ENCODE measurements around the gene MELTF.

MELTF gene

GRCh38 chr3:197006860-197007259, 22.8 kb downstream of the MELTF start:
- Histone ChIP-seq H3K4me3 (ENCODE audit: low read length) (no peak overlapping the region), H3K9me3 (replicated peaks; ENCODE audit: low read length) (no peaks in the 10 kb centered on the region), H3K27me3 (ENCODE audit: control insufficient read depth, insufficient read depth, low read length) (peaks cover 3% of the 10 kb centered on the region), H3K4me1 (ENCODE audit: control insufficient read depth, insufficient read depth, low read length) (peaks cover 5% of the 10 kb centered on the region), H3K4me2 (ENCODE audit: low read length) (no peak overlapping the region), H3K36me3 (ENCODE audit: insufficient read depth, low read length) (no peaks in the 10 kb centered on the region), H3K9ac (ENCODE audit: low read depth, low read length) (no peak overlapping the region)

GRCh38 chr3:197006446-197006845, 23.2 kb downstream of the MELTF start:
- Histone ChIP-seq H3K4me2 (ENCODE audit: low read length) (no peak overlapping the region), H3K9ac (ENCODE audit: low read depth, low read length) (no peak overlapping the region), H3K4me3 (ENCODE audit: low read length) (no peak overlapping the region), H3K36me3 (ENCODE audit: insufficient read depth, low read length) (no peaks in the 10 kb centered on the region), H3K4me1 (ENCODE audit: control insufficient read depth, insufficient read depth, low read length) (peaks cover 5% of the 10 kb centered on the region), H3K27me3 (ENCODE audit: control insufficient read depth, insufficient read depth, low read length) (peaks cover 3% of the 10 kb centered on the region), H3K9me3 (replicated peaks; ENCODE audit: low read length) (no peaks in the 10 kb centered on the region)

GRCh38 chr3:197003461-197004385, 25.9 kb downstream of the MELTF start:
- peaks cover 5% of the 10 kb centered on the region for H3K4me1 ChIP-seq (ENCODE audit: control insufficient read depth, insufficient read depth, low read length)
- peak overlapping the region; percentile 84 for H3K9ac ChIP-seq (ENCODE audit: low read depth, low read length)
- no peaks in the 10 kb centered on the region for H3K27me3 ChIP-seq (ENCODE audit: control insufficient read depth, insufficient read depth, low read length)
- no peaks in the 10 kb centered on the region for H3K9me3 ChIP-seq (replicated peaks; ENCODE audit: low read length)
- peak overlapping the region; percentile 93 for H3K4me2 ChIP-seq (ENCODE audit: low read length)
- H3K4me3 ChIP-seq (ENCODE audit: low read length) = peak overlapping the region; percentile 65
- no peaks in the 10 kb centered on the region for H3K36me3 ChIP-seq (ENCODE audit: insufficient read depth, low read length)

- Histone ChIP-seq H3K4me3 (ENCODE audit: low read length) (peak overlapping the region; percentile 65), H3K4me1 (ENCODE audit: control insufficient read depth, insufficient read depth, low read length) (peaks cover 5% of the 10 kb centered on the region), H3K27me3 (ENCODE audit: control insufficient read depth, insufficient read depth, low read length) (no peaks in the 10 kb centered on the region), H3K4me2 (ENCODE audit: low read length) (peak overlapping the region; percentile 93), H3K9me3 (replicated peaks; ENCODE audit: low read length) (no peaks in the 10 kb centered on the region), H3K9ac (ENCODE audit: low read depth, low read length) (peak overlapping the region; percentile 84), H3K36me3 (ENCODE audit: insufficient read depth, low read length) (no peaks in the 10 kb centered on the region)
Observed at GRCh38 chr3:197002701-197003454, 26.7 kb downstream of the MELTF start.

GRCh38 chr3:197001972-197002700, 27.5 kb downstream of the MELTF start:
- no peaks in the 10 kb centered on the region for H3K9me3 ChIP-seq (replicated peaks; ENCODE audit: low read length)
- peaks cover 5% of the 10 kb centered on the region for H3K4me1 ChIP-seq (ENCODE audit: control insufficient read depth, insufficient read depth, low read length)
- H3K4me2 ChIP-seq (ENCODE audit: low read length) = peak overlapping the region; percentile 93
- H3K9ac ChIP-seq (ENCODE audit: low read depth, low read length) = peak overlapping the region; percentile 84
- no peaks in the 10 kb centered on the region for H3K27me3 ChIP-seq (ENCODE audit: control insufficient read depth, insufficient read depth, low read length)
- no peaks in the 10 kb centered on the region for H3K36me3 ChIP-seq (ENCODE audit: insufficient read depth, low read length)
- H3K4me3 ChIP-seq (ENCODE audit: low read length) = peak overlapping the region; percentile 65

- Histone ChIP-seq H3K9ac (ENCODE audit: low read depth, low read length) (no peak overlapping the region), H3K4me1 (ENCODE audit: control insufficient read depth, insufficient read depth, low read length) (peaks cover 5% of the 10 kb centered on the region), H3K36me3 (ENCODE audit: insufficient read depth, low read length) (no peaks in the 10 kb centered on the region), H3K4me2 (ENCODE audit: low read length) (no peak overlapping the region), H3K27me3 (ENCODE audit: control insufficient read depth, insufficient read depth, low read length) (no peaks in the 10 kb centered on the region), H3K9me3 (replicated peaks; ENCODE audit: low read length) (no peaks in the 10 kb centered on the region), H3K4me3 (ENCODE audit: low read length) (no peak overlapping the region)
Observed at GRCh38 chr3:197001106-197001971, 28.3 kb downstream of the MELTF start.

GRCh38 chr3:197000211-197000610, 29.4 kb downstream of the MELTF start:
- Histone ChIP-seq H3K4me2 (ENCODE audit: low read length) (no peak overlapping the region), H3K9me3 (replicated peaks; ENCODE audit: low read length) (no peaks in the 10 kb centered on the region), H3K36me3 (ENCODE audit: insufficient read depth, low read length) (no peaks in the 10 kb centered on the region), H3K4me3 (ENCODE audit: low read length) (no peak overlapping the region), H3K27me3 (ENCODE audit: control insufficient read depth, insufficient read depth, low read length) (no peaks in the 10 kb centered on the region), H3K4me1 (ENCODE audit: control insufficient read depth, insufficient read depth, low read length) (peaks cover 5% of the 10 kb centered on the region), H3K9ac (ENCODE audit: low read depth, low read length) (no peak overlapping the region)

- Histone ChIP-seq H3K27me3 (ENCODE audit: control insufficient read depth, insufficient read depth, low read length) (no peaks in the 10 kb centered on the region), H3K36me3 (ENCODE audit: insufficient read depth, low read length) (no peaks in the 10 kb centered on the region), H3K9ac (ENCODE audit: low read depth, low read length) (no peak overlapping the region), H3K9me3 (replicated peaks; ENCODE audit: low read length) (no peaks in the 10 kb centered on the region), H3K4me3 (ENCODE audit: low read length) (no peak overlapping the region), H3K4me1 (ENCODE audit: control insufficient read depth, insufficient read depth, low read length) (peaks cover 5% of the 10 kb centered on the region), H3K4me2 (ENCODE audit: low read length) (no peak overlapping the region)
Observed at GRCh38 chr3:196998966-196999760, 30.5 kb downstream of the MELTF start.

- Histone ChIP-seq H3K4me2 (ENCODE audit: low read length) (no peak overlapping the region), H3K4me3 (ENCODE audit: low read length) (no peak overlapping the region)
Observed at GRCh38 chr3:196997311-196997710, 32.3 kb downstream of the MELTF start.

More at GRCh38 chr3:196997311-196997710, 32.3 kb downstream of the MELTF start:
- H3K27me3 ChIP-seq (ENCODE audit: control insufficient read depth, insufficient read depth, low read length) = peaks cover 4% of the 10 kb centered on the region
- H3K4me1 ChIP-seq (ENCODE audit: control insufficient read depth, insufficient read depth, low read length) = no peaks in the 10 kb centered on the region
- H3K36me3 ChIP-seq (ENCODE audit: insufficient read depth, low read length) = no peaks in the 10 kb centered on the region
- no peak overlapping the region for H3K9ac ChIP-seq (ENCODE audit: low read depth, low read length)
- no peaks in the 10 kb centered on the region for H3K9me3 ChIP-seq (replicated peaks; ENCODE audit: low read length)

All from skeletal muscle satellite cell (primary cell).